SK-N-DZ (cell line): ENCODE measurements around the gene MTHFD1L.
"Not testable (repeated sequence)": the region's sequence is repeated elsewhere in the genome, so short reads cannot be mapped to it uniquely, and the experiment has no call there.

Experiments used
- DNase-seq: peaks from one replicate; pipeline ENCODE4 v3.0.0-alpha.2; 2015; ENCODE audit warnings: low spot score

MTHFD1L gene

DNA sequence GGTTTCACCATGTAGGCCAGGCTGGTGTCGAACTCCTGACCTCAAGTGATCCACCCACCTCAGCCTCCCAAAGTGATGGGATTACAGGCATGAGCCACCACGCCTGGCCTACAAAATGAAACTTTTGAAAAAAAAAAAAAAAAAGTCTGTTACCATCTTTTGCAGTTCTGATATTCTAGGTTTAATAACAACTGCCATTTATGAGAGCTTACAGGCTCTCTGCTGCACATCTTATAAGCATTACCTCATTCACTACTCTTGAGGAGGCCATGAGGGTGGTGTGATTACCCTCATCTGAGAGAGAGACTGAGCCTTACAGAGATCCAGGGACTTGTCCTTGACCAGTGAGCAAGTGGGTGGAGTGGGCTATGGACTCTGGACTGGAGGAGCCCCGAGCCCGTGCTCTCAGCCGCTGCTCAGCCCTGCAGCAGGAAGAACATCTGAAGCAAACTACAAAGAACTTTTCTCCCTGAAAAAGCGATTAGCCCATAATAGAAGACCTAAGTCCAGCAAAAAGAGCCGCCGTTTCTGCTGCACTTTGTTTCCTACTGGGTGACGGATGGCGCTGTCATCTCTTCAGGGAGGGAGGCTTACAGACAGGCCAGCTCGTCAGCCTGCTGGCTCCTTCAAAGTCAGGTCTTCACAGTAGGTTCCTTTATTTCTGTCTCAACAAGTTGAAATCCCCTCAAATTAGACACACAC lies 254.5 kb downstream of the MTHFD1L start:
- DNase-seq = no peak

DNA sequence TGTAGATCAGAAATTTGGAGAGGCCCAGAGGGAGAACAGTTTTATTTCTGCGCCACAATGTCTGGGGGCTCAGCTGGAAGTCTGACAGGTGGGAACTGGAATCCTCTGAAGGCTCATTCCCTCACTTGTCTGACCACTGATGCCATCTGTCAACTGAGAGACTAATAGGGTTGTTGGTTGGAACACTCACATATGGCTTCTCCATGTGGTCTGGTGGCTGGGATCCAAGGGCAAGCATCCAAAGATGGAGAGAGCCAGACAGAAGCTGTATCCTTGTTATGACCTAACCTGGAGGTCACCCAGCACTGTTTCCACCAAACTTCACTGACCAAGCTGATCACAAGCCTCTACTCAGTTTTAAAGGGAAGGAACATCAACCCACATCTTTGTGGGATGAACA lies 256.4 kb downstream of the MTHFD1L start:
- no peak for DNase-seq

DNA sequence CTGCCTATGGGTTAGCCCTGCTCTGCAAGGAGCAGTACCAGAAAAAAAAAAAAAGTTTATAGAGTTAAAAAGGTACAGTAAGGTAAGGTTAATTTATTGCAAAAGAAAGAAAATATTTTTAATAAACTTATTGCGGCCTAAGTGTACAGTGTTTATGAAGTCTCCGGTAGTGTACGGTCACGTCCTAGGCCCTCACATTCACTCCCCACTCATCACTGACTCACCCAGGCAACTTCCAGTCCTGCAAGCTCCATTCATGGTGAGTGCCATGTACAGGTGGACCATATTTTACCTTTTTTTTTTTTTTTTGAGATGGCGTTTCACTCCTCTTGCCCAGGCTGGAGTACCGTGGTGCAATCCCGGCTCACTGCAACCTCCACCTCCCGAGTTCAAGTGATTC lies 258.1 kb downstream of the MTHFD1L start:
- DNase-seq = not testable (repeated sequence)

DNA sequence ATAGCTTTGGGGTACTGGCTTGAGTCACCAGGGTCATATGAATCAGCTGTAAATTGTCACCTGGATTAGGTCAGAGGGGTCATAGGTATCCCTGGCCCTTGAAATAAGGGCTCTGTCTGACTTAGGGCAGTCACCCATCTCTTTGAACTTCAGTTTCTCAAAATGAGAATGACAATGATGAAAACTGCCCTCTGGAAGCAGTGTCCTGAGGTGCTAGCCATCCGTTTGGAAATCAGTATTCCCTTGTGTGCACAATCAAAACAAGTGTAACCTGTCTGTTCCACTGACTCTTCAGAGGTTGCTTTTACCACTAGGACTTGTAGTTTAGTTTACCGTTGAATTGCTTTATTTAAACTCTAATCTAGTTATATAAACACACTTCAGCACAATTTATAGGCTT lies 259.7 kb downstream of the MTHFD1L start:
- DNase-seq = not testable (repeated sequence)

DNA sequence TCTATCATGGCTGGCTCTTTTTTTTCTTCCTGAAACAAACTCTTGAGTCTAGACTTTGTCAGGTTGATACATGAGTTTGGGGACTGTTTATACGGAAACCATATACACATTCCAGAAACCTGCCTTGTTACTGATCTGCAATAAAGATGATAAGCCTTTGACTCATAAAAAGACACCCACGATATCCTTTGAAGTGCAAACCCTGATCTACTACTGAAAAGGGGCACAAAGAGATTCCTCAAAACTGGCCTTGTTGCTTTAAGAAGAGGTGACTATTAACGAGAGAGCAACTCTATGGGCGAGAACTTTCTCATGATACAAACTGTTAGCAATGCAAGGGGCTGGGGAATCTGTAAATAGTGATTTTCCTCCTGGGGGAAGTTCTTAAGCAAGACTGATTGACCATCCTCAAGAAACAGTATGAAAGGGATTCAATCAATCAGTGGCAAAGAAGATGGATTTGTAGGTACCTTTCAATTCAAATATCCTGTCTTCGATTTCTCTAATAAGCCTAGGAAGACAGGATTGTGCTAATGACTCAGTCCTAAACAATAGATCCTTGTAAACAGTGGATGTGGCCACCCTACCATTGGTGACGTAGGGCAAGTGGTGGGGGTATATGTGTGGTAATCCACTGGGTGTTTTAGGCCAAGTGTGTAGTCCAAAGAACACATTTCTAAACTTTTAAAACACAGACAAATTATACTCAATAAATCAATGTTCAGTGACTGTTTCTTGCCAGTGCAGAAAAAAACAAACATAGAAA lies 260.3 kb downstream of the MTHFD1L start:
- DNase-seq = not testable (repeated sequence)

DNA sequence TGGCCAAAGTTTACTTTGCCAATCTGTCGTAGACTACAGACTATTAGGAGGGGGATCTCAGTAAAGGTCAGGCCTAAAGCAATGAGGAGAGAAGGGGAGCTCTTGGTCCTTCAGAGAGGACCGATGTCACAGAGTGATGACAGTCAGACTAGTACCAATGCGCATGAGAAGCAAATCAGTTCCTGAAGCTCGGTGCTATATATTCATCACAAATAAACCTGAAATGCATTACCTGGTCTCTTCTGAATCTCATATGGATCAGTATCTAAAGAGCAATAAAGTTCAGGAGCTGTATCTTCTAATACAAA lies 260.9 kb downstream of the MTHFD1L start:
- DNase-seq = not testable (repeated sequence)

DNA sequence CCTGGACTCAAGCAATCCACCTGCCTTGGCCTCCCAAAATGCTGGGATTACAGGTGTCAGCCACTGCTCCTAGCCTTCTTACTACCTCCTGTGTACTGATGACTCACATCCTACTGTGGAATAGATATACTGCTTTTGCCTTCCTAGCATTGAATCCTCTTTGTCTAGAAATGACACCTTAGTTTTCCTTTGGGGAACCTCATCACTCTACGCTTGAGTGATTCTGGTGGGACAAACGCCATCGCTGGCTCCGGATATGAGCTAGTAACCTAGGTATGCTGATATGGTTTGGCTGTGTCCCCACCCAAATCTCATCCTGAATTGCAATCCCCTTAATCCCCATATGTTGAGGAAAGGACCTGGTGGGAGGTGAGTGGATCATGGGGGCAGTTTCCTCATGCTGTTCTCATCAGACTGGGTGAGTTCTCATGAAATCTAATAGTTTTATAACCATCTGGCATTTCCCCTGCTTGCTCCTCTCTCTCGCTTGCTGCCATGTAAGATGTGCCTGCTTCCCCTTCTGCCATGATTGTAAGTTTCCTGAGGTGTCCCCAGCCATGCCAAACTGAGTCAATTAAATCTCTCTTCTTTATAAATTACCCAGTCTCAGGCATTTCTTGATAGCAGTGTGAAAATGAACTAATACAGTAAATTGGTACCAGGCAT lies 261.8 kb downstream of the MTHFD1L start:
- not testable (repeated sequence) for DNase-seq

DNA sequence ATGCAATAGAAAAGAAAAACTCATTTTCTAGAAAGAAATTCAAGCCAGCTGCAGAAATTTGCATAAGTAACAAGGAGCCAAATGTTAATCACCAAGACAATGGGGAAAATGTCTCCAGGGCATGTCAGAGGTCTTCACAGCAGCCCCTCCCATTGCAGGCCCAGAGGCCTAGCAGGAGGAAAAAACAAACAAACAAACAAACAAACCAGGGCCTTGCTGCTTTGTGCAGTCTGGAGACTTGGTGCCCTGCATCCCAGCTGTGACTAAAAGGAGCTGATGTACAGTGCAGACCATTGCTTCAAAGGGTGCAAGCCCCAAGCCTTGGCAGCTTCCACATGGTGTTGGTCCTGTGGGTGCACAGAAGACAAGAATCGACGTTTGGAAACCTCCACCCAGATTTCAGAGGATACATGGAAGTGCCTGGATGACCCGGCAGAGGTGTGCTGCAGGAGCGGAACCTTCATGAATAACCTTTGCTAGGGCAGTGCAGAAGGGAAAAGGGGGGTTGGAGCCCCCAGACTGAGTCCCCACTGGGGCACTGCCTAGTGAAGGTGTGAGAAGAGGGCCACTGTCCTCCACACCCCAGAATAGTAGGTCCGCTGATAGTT lies 263.4 kb downstream of the MTHFD1L start:
- DNase-seq = no peak

DNA sequence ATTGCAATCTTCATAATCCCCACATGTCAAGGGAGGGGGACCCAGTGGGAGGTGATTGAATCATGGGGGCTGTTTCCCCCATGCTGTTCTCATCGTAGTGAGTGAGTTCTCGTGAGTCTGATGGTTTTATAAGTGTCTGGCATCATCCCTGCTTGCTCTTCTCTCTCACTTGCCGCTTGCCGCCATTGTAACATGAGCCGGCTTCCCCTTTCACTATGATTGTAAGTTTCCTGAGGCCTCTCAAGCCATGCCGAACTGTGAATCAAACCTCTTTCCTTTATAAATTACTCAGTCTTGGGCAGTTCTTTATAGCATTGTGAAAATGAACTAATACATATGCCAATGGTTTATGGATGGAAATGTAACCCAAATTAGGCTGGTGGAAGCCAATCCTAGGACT lies 264.8 kb downstream of the MTHFD1L start:
- no peak for DNase-seq

DNA sequence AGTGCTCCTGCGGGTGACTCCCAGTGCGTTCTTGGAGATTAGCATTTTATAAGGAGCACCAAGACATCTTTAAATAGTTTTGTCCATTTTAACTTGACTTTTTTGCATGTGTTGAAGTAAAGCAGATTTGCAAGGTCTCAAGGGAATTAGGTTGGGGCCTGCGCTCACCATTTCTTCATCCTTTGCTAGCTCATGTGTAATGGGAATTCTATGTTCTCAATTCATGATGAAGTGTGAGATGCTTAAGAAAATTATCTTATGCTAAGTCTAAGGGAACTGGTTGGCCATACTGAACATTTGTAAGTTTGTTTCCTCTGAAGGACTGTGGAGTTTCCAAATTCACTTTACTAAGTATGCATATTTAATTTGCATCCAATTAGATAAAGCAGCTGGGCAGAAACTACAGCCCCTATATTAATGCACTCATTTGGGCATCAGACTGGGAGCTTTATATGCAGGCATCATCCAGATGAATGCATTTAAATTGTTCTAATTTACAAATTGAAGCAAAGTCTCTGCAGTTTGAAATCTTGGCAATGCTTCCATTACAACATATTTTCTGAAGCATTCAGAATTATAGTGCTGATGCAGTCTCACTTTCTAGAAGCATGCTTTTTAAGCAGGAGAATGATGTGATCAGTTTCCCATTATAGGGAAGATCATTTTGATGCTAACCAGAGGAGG lies 266.0 kb downstream of the MTHFD1L start:
- DNase-seq = no peak

DNA sequence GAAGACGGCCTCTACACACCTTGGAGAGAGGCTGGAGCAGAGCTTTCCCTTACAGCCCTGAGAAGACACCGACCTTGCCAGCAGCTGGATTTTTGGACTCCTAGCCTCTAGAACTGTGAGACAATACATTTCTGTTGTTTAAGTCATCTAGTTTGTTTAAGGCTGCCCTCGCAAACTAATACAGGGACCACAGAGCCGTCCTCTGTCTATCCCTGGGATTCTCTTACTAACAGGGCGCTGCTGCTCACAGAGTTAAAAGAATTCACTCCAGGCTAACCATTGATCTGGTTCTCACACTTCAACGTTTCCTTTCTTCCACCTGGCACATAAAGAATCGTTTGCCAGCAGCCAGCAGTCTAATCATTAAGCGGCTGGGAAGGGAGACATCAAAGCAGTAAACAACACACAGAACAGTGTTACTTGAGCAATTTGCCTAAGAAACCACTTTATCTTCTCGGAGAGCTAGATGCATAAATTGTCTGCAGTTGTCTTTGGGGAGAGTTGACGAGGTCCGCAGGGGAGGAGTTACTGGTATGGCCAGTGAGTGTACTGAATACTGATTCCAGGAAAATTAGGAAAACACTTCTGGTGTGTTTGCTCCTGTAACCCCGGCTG lies 270.7 kb downstream of the MTHFD1L start:
- no peak for DNase-seq

DNA sequence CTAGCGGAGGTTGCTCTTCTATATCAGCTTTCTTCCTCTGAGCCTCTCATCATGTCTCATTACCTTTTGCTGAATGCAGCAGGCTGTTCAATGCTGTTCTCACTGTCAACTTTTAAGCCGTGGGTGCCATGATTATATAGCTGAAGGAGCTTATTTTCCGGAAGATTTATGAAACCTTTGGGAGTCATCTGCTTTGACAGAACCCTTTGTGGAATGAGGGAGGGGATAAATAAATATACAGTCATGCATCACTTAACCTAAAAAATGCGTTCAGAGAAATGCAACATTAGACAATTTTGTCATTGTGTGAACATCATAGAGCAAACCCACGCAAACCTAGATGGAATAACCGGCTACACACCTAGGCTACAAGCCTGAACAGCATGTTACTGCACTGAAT lies 272.0 kb downstream of the MTHFD1L start:
- DNase-seq = no peak

DNA sequence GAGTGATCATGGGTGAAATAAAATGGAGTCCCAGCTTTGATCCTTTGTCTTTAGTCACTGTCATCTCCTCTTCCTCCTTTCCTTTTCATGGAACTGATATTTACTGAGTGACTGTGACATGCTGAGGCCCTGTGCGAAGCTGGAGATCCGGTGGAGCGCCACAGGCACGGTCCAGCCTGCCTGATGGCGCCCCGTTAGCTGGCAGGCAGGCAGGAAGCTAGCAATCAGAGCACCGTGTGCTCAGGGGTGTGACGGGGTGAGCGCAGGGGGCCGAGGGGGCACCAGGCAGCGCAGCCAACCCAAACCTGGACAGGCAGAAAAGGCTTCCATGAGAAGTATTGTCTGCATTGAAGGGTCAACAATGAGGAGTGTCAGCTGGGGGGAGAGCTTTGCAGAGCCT lies 274.0 kb downstream of the MTHFD1L start:
- no peak for DNase-seq

DNA sequence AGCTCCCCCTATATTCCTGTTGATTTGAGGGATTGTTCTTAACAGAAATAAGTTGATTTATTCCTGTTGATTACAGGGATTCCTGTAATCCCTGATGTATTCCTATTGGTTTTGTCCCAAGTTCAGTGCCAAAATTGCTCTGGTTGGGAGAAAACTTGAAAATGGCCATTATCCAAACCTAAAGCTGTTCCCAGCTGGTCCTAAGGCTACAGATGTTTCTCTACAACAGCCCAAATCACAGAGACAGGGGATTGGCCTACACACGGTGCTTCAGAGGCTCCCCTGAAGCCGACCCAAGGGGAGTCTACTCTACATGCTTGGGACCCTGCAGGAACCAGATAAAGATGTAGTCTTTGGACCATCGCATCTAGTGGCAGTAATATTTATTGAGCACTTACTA lies 275.3 kb downstream of the MTHFD1L start:
- DNase-seq = no peak

DNA sequence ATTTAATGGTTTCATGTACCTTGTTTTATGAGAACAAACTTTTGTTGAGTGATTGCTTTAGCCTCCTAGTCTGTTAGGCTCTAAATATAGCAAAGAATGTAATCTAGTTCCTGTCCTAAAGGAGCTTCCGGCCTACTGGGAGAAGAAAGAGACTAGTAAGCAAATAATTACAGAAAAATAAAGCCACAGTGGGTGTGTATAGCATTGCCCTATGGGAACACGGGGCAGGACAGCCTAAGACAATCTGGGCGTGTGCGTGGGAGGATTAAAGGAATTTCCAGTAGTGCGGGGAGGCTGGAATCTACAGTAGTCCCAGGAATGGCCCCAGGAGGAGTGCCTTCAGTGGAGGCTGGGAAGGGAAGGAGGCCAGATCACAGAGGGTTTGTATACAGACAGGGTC lies 276.2 kb downstream of the MTHFD1L start:
- no peak for DNase-seq

DNA sequence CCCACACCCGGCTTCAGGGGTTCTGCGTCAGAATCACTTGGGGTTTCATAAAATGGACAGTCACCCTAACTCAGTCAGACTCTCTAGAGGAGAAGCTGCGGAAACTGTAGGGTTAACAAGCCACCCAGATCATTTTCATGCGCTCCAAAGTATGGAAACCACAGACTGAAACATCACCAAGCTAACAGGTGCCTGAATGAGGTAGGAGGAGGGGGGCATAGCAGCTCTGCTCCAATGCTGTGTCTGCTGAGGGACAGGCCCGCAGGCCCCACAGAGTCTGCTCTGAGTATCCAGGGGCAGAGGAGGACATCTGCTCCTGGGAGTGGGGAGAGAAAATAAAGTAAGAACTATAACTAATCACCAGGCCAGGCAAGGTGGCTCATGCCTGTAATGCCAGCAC lies 277.2 kb downstream of the MTHFD1L start:
- DNase-seq = peak; percentile 29

DNA sequence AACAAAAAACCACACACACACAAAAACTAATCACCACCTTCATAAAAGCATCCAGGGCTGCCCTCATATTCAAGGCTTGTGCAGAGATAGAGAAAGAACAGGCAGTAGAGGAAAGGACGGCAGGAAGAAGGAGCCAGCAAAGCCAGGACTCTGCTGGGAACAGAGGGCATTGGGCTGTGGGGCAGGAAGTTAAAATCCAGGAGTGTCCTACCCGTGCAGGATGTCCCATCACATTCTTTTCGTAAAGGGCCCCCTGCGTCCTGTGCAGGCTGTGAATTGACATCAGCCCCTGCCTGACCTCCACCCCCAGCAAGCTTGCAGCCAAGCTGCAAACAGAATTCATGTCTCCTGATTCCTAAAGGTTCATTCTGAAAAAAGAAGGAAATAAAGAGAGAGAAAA lies 277.8 kb downstream of the MTHFD1L start:
- DNase-seq = no peak

DNA sequence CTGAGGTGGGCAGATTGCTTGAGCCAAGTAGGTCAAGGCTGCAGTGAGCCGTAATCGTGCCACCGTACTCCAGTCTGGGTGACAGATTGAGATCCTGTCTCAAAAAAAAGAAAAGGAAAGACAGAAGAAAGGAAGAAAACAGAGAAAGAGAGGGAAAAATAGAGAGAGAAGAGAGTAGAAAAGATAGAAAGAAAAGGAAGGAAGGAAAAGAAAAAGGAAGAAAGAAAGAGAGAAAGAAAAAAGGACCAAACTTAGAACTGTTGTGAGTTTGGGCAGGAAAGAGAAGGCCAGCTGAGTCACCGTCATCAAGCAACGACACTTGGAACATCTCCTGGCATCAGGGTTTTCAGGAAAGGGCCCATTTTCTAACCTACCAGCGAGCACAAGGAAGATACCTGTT lies 278.3 kb downstream of the MTHFD1L start:
- DNase-seq = no peak

DNA sequence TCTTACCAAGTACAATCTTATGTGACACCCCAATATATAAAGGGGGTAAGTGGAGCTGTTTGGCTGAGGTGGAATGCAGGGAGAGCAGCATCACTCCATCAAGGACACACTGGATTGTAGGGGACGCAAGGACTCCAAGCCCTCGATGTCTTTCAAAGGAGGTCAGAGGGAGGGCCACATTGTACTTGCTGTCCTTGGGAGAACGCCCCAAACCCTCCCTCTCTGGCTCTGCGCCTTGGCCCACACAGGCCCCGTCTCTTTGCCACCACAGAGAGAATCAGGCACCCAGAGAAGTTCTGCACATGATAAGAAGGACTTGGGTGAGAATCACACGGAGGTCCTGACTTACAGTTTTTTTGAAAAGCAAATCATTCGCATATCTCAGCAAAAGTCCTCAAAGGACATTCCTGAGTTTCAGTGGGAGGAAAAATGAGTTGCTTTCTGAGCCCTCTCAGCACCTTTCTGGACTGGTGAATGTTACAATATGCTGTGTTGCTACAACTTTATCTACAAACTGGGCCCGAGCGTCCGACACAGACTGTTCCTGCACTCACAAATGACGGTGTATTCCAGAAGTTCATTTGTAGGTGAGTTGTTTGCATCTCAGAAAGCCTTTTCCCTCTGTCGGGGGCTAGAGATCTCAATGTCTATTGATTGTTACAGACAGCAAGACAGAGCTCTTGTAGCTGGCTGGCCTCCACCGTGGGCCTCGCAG lies 281.8 kb downstream of the MTHFD1L start:
- no peak for DNase-seq

DNA sequence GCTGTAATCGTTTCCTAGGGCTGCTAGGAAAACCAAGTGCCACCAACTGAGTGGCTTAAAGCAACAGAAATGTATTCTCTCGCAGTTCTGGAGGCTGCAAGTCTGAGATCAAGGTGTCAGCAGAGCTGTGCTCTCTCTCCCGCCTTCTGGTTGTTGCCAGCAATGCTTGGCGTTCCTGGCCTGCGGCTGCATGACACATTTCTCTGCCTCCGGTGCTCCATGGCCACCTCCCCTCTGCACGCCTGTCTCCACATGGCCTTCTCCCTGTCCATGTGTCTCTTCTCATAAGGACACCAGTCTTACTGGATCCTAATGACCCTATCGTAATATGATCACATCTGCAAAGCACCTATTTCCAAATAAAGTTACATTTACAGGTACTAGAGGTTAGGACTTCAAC lies 282.6 kb downstream of the MTHFD1L start:
- no peak for DNase-seq

DNA sequence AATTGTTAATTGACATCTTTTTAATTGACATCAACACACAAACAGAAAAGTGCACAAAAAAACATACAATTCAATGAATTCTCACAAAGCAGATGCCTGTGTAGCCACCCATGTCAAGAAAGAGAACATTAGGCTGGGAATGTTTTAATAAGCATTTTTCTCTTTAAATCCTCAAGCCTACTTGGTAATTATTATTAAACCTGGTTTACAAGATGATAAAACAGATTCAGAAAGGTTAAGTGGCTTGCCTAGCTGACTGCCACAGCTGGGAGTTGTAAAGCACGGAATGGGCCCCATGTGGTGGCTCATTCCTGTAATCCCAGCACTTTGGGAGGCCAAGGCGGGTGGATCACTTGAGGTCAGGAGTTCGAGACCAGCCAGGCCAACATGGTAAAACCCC lies 284.3 kb downstream of the MTHFD1L start:
- DNase-seq = no peak
